Fibroblast of the aortic adventitia (primary cell): ENCODE data around the gene DENND1A. TPM values are rescaled to one million over a fixed set of nuclear protein-coding genes. Genes with fewer than 3 reads are reported as not detected.
A peak's percentile ranks its signal among the peaks of the same experiment; 100 is the strongest.

Experiments
- DNase-seq: peaks from one replicate; pipeline ENCODE4 v3.0.0-alpha.2; 2010; ENCODE audit warnings: low read depth
- H3K4me3 ChIP-seq: 2 replicates; pipeline ENCODE4 v1.5.1; 2011; ENCODE audit warnings: low read depth, mild to moderate bottlenecking, control low read depth, low read length, moderate library complexity
- CTCF ChIP-seq: IDR thresholded peaks from 2 replicates; pipeline ENCODE4 v1.5.1; 2011; ENCODE audit warnings: mild to moderate bottlenecking, low read length, control low read depth, inconsistent platforms; ENCODE audit not compliant: insufficient read depth
- total RNA-seq: library from RNA; depleted of rRNA; stranded (reverse); fragments of >200 nt; gene quantifications from 2 replicates; pipeline ENCODE4 v1.2.3, GENCODE V29; 2012; ENCODE audit warnings: low replicate concordance

The DENND1A gene
- total RNA-seq, 1 donor, result 27.7 TPM

DNA sequence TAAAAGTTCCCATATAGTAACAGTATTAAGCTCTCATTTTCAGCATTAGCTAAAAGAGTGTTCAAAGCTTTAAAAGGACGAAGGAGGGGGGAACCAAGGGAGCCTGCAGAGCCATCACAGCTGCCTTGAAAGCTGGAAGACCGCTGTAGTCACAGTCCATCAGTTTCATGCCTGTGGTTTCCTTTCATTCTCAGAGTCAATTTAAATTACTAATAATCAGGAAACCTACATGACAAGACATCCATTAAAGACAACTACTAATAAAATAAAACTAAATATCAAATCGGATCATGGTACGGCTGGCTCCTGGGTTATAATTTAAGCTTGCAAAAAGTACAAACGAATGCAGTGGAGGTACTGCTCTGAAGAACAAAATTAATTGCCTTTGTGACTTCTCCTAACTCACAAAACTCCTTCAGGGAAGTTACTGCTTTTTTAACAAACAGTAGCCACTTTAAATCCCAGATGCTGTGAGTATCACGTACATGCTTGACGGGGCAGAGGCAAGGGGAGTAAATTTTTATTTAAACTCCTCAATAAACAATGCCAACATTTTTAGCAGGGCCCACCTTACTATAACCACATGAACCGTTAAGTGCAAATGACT, 213.5 kb downstream of the DENND1A start:
- DNase-seq, result no peak
- TF ChIP-seq CTCF, result no peak
- no peak overlapping the region for H3K4me3 ChIP-seq

DNA sequence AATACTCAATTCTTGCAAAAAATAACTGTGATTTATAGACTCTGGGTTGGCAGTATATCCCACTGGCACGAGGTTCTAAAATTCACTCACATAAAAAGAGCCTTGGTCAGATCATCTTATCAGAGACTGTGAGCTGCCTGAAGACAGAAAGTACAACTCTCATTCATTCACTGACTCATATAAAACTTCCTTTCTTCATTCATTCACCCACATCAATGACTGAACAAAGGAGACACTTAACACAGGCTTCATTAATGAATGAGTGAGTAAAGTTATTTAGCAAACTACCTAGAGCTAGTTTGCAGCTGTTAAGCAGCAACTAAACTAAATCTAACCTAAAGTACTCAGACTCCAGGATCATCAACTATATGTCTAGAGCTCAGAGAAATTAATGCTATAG, 214.7 kb downstream of the DENND1A start:
- no peak for TF ChIP-seq CTCF
- no peak for DNase-seq
- no peak overlapping the region for H3K4me3 ChIP-seq

- H3K4me3 ChIP-seq, result no peak overlapping the region
- no peak for DNase-seq
- no peak for TF ChIP-seq CTCF
Observed at GRCh38 chr9:123713282-123713681, 216.6 kb downstream of the DENND1A start.

DNA sequence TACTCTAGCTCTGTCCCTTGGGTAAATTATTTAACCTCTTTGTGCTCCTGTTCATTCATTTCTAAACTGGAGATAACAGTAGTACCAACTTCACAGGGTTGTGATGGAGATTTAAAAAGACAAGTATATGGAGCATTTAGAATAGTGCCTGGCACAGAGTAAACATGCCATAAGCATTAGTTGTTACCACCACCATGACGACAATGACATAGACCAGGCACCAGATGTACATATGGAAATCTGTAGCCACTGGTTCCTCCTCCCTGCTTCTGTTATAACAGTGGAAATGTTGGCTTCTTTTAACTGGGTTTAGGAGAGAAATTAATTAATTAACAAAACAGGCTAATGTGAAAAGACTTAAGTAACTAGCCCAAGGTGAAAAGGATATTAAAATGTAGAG, 217.5 kb downstream of the DENND1A start:
- TF ChIP-seq CTCF, result no peak
- H3K4me3 ChIP-seq, result no peak overlapping the region
- peak; percentile 19 for DNase-seq

- H3K4me3 ChIP-seq, result no peak overlapping the region
- TF ChIP-seq CTCF, result no peak
- DNase-seq, result peak; percentile 77
Observed at GRCh38 chr9:123710299-123710698, 219.6 kb downstream of the DENND1A start.

- no peak for TF ChIP-seq CTCF
- H3K4me3 ChIP-seq, result no peak overlapping the region
- no peak for DNase-seq
Observed at GRCh38 chr9:123702483-123702882, 227.4 kb downstream of the DENND1A start.

GRCh38 chr9:123697686-123698085, 232.2 kb downstream of the DENND1A start:
- no peak for TF ChIP-seq CTCF
- no peak for DNase-seq
- H3K4me3 ChIP-seq, result no peak overlapping the region
